ENCODE results near the gene GFRA4.

GFRA4 gene

GRCh38 chr20:3672547-3673171, 9.5 kb upstream of the GFRA4 start:
- peaks cover 15% of the 10 kb centered on the region for H3K27me3 ChIP-seq (ENCODE audit: control insufficient read depth, insufficient read depth, low read length)

GRCh38 chr20:3671986-3672546, 8.9 kb upstream of the GFRA4 start:
- Histone ChIP-seq H3K4me2 (ENCODE audit: low read length) (no peak overlapping the region), H3K4me1 (no peaks in the 10 kb centered on the region), H2AFZ (no peak overlapping the region), H3K4me3 (ENCODE audit: low read depth, low read length) (no peak overlapping the region), H3K36me3 (ENCODE audit: control insufficient read depth, insufficient read depth, low read length) (no peaks in the 10 kb centered on the region), H3K79me2 (no peaks in the 10 kb centered on the region), H3K27ac (no peak overlapping the region), H3K9me3 (ENCODE audit: control insufficient read depth, low read length) (no peaks in the 10 kb centered on the region), H3K27me3 (ENCODE audit: control insufficient read depth, insufficient read depth, low read length) (peaks cover 15% of the 10 kb centered on the region), H3K9ac (no peak overlapping the region)
- TF ChIP-seq CTCF (IDR thresholded peaks at IDR 0.05), result no peak

More at GRCh38 chr20:3672547-3673171, 9.5 kb upstream of the GFRA4 start:
- no peak overlapping the region for H3K4me3 ChIP-seq (ENCODE audit: low read depth, low read length)
- H3K4me2 ChIP-seq (ENCODE audit: low read length), result peak overlapping the region; percentile 36
- H2AFZ ChIP-seq, result no peak overlapping the region
- H3K36me3 ChIP-seq (ENCODE audit: control insufficient read depth, insufficient read depth, low read length), result no peaks in the 10 kb centered on the region
- H3K9ac ChIP-seq, result no peak overlapping the region
- H3K4me1 ChIP-seq, result no peaks in the 10 kb centered on the region
- H3K9me3 ChIP-seq (ENCODE audit: control insufficient read depth, low read length), result no peaks in the 10 kb centered on the region
- no peak overlapping the region for H3K27ac ChIP-seq
- no peak for TF ChIP-seq CTCF (IDR thresholded peaks at IDR 0.05)
- H3K79me2 ChIP-seq, result no peaks in the 10 kb centered on the region

- Histone ChIP-seq H3K4me2 (ENCODE audit: low read length) (no peak overlapping the region), H3K36me3 (ENCODE audit: control insufficient read depth, insufficient read depth, low read length) (no peaks in the 10 kb centered on the region), H3K27ac (no peak overlapping the region), H3K9me3 (ENCODE audit: control insufficient read depth, low read length) (no peaks in the 10 kb centered on the region), H3K4me1 (no peaks in the 10 kb centered on the region), H3K27me3 (ENCODE audit: control insufficient read depth, insufficient read depth, low read length) (peaks cover 15% of the 10 kb centered on the region), H3K79me2 (no peaks in the 10 kb centered on the region), H3K9ac (no peak overlapping the region), H2AFZ (no peak overlapping the region), H3K4me3 (ENCODE audit: low read depth, low read length) (no peak overlapping the region)
- TF ChIP-seq CTCF (IDR thresholded peaks at IDR 0.05), result no peak
Observed at GRCh38 chr20:3670945-3671344, 7.7 kb upstream of the GFRA4 start.

GRCh38 chr20:3670511-3670910, 7.3 kb upstream of the GFRA4 start:
- H3K27me3 ChIP-seq (ENCODE audit: control insufficient read depth, insufficient read depth, low read length), result peaks cover 15% of the 10 kb centered on the region
- no peak overlapping the region for H2AFZ ChIP-seq
- H3K9ac ChIP-seq, result no peak overlapping the region
- H3K4me2 ChIP-seq (ENCODE audit: low read length), result no peak overlapping the region
- H3K4me3 ChIP-seq (ENCODE audit: low read depth, low read length), result no peak overlapping the region
- TF ChIP-seq CTCF (IDR thresholded peaks at IDR 0.05), result no peak
- no peaks in the 10 kb centered on the region for H3K9me3 ChIP-seq (ENCODE audit: control insufficient read depth, low read length)
- H3K27ac ChIP-seq, result no peak overlapping the region
- no peaks in the 10 kb centered on the region for H3K79me2 ChIP-seq
- no peaks in the 10 kb centered on the region for H3K4me1 ChIP-seq
- H3K36me3 ChIP-seq (ENCODE audit: control insufficient read depth, insufficient read depth, low read length), result no peaks in the 10 kb centered on the region

Data from parathyroid adenoma (tissue), 2 donors.